D721Med (cell line): ENCODE measurements around the gene TMEM170A.
"Not testable (repeated sequence)": the region's sequence is repeated elsewhere in the genome, so short reads cannot be mapped to it uniquely, and the experiment has no call there.

Experiments used
- DNase-seq: peaks from one replicate; pipeline ENCODE4 v3.0.0; 2011; ENCODE audit warnings: low spot score; ENCODE audit not compliant: insufficient read length
- FAIRE-seq: peaks from 2 replicates; lab custom pipeline; 2011; peaks lifted over from hg19 to GRCh38; lab: Jason Lieb, UNC
- CTCF ChIP-seq: IDR thresholded peaks from 2 replicates; pipeline ENCODE4 v1.5.1; 2012; ENCODE audit warnings: mild to moderate bottlenecking, control low read depth; ENCODE audit not compliant: insufficient read depth; ENCODE audit errors: missing control alignments

Gene TMEM170A

DNA sequence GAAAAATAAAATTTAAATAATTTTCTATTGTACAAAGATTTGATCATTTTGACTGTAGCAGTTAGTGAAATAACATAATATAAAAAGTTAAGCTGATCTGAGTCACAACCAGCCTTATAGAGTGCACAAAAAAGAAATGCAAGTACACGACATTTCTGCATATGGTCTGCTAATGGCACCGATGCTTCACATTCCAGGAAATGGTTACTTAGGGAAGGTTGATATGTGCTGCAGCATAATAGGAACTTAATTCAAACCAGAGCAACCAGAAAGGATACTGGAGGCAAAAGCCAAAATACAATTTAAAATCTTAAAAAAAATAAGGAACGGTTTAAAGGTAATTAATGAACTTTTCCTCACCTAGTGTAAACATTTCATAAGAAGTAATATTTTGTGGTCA, 21.2 kb downstream of the TMEM170A start:
- FAIRE-seq (no peak), DNase-seq (no peak)
- no peak for TF ChIP-seq CTCF

GRCh38 chr16:75433732-75434413, 30.6 kb downstream of the TMEM170A start:
- no peak for DNase-seq
- TF ChIP-seq CTCF = no peak
- FAIRE-seq = no peak

- no peak for TF ChIP-seq CTCF
- FAIRE-seq (no peak), DNase-seq (peak; percentile 37)
Observed at GRCh38 chr16:75432828-75433731, 31.4 kb downstream of the TMEM170A start, which contains the start of gene CFDP1. Gene CFDP1 (minus strand): TSS chr16:75433503. CDS start chr16:75433352, 151 bp downstream.

DNA sequence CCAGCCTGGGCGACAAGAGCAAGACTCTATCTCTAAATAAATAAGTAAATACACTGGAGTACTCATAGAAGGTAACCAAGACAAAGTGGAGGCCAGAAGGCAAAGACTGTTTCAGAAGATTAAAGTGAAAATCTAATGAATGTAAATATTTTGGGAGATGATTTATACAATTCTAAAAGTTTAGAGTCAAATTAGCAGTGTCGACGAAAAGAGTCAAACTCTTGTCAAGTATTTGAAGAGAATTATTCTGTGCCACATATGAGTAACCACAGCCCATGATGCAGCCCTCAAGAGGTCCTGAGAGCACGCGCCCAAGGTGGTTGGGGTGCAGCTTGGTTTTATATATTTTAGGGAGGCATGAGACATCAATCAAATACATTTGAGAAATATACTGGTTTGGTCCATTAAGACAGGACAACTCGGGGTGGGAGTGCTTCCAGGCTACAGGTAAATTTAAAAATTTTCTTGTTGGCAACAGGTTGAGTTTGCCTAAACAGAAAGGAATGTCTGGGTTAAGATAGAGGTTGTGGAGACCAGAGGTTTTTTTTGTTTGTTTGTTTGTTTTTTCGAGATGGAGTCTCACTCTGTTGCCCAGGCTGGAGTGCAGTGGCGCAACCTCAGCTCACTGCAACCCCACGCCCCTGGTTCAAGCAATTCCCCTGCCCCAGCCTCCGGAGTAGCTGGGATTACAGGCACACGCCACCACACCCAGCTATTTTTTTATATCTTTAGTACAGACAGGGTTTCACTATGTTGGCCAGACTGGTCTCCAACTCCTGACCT, 34.7 kb downstream of the TMEM170A start:
- no peak for DNase-seq
- no peak for FAIRE-seq
- no peak for TF ChIP-seq CTCF

DNA sequence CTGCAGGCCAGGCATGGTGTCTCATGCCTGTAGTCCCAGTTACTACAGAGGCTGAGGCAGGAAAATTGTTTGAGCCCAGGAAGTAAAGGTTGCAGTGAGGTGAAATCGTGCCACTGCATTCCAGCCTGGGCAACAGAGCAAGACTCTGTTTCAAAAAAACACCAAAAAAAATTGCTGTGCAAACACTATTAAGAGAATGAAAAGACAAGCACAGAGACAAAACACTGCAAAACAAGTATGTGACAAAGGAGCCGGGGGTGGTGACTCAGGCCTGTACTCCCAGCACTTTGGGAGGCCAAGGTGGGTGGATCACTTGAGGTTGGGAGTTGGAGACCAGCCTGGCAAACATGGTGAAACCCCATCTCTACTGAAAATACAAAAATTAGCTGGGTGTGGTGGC, 38.0 kb downstream of the TMEM170A start:
- not testable (repeated sequence) for DNase-seq, FAIRE-seq

GRCh38 chr16:75424105-75424762, 40.3 kb downstream of the TMEM170A start:
- FAIRE-seq, DNase-seq: not testable (repeated sequence)

GRCh38 chr16:75423723-75424104, 40.8 kb downstream of the TMEM170A start:
- DNase-seq = no peak
- no peak for TF ChIP-seq CTCF
- no peak for FAIRE-seq
